Right ventricle myocardium superior (tissue), 1 donor: ENCODE data around the gene GTF2H4. TPM values are rescaled to one million over a fixed set of nuclear protein-coding genes. Genes with fewer than 3 reads are reported as not detected.
A peak's percentile ranks its signal among the peaks of the same experiment; 100 is the strongest.
"Not testable (repeated sequence)": the region's sequence is repeated elsewhere in the genome, so short reads cannot be mapped to it uniquely, and the experiment has no call there.

Experiments
- ATAC-seq: fragments of 200-7000 bp; cut with Tn5 transposase; one replicate; pipeline ENCODE4 v1.9.1; 2020; ENCODE audit warnings: mild to moderate bottlenecking; ENCODE audit not compliant: poor library complexity
- DNase-seq: peaks from one replicate; pipeline ENCODE4 v3.0.0-alpha.2; 2020
- intact Hi-C: fragments of 100-400 bp; cut with DNase I; formaldehyde crosslinking; loops from one replicate; pipeline ENCODE4 v1.11.2; 2022
- long read RNA-seq: library from polyadenylated mRNA; unstranded; transcript quantifications from one replicate; pipeline ENCODE4 v2.0.0, GENCODE V29; 2021
- total RNA-seq: library from RNA; stranded (reverse); fragmentation: NEBNext Ultra II Directional; extraction: Animal tissue kit (Norgen Biotek cat#: 25700); gene quantifications from one replicate; pipeline ENCODE4 v1.2.1, GENCODE V29; 2021
- donor health status: DM: no; HTN: yes; CAD: no; lungs with severe emphysema.

The GTF2H4 gene
- 23.6 TPM for total RNA-seq
- long read RNA-seq, partial matches to known transcripts, result 0 of 1 reads
- long read RNA-seq, other reads (novel, unspliced or antisense), result 1 of 1 reads

GRCh38 chr6:30907758-30908591 is at the start of gene GTF2H4:
TSS of gene GTF2H4 (plus strand) at chr6:30908207.
- DNase-seq (peak; percentile 98), ATAC-seq (peak; percentile 99)

GRCh38 chr6:30859726-30860125 is 48.3 kb upstream of the GTF2H4 start:
- DNase-seq, intact Hi-C loops, ATAC-seq: not testable (repeated sequence)

More at GRCh38 chr6:30907758-30908591, at the start of gene GTF2H4:
- intact Hi-C loops, result no loop called here

DNA sequence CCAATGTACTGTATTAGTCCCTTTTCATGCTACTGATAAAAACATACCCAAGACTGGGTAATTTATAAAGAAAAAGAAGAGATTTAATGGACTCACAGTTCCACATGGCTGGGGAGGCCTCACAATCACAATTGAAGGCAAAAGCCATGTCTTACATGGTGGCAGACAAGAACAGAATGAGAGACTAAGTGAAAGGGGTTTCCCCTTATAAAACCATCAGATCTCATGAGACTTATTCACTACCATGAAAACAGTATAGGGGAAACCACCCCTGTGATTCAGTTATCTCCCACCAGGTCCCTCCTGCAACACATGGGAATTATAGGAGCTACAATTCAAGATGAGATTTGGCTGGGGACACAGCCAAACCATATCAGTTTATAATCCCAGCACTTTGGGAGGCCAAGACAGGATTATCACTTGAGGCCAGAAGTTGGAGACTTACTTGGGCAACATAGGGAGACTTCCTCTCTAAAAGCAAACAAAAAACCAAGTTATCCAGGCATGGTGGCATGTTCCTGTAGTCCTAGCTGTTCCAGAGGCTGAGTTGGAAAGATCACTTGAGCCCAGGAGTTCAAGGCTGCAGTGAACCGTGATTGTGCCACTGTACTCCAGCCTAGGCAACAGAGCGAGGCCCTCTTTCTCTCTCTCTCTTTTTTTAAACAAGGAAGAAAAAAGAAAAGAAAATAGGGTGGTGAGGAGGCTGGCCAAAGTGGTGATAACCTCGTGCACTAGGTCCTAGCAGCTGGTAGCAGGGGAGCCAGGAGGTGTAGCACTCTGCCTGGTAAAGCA is 46.6 kb upstream of the GTF2H4 start:
- DNase-seq (no peak), ATAC-seq (no peak)
- intact Hi-C loops, result no loop called here

DNA sequence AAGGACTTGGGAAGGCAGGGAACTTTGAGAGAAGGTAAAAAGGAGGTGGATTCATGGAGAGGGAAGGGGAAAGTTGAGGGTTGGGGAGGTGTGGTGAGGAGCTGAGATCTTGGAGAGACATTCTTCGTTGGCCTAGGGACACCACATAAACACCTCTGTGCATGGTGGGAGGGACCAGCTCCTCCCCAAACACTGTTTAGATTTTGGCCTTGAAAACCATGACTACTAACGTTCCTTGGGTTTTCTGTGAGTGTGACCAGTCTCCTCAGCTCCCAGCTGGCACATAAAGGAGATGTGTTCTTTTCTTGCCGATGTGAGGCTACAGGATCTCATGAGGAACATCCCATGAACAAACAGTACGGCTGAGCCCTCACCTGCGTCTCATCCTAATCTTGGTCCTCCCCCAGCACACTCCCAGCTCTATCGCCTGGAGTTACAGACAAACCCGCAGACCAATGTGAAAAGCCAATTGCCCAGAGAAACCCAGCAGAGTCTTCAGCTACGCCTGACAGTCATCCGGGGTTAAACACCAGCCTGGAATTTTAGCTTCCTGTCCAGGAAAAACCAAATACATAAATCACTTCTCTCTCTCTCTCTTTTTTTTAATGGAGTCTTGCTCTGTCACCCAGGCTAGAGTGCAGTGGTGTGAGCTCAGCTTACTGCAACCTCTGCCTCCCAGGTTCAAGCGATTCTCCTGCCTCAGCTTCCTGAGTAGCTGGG is 45.7 kb upstream of the GTF2H4 start:
- ATAC-seq, result no peak
- intact Hi-C loops, result no loop called here
- DNase-seq, result no peak

GRCh38 chr6:30864325-30864724 is 43.7 kb upstream of the GTF2H4 start:
- no peak for ATAC-seq
- no peak for DNase-seq
- intact Hi-C loops, result no loop called here

- intact Hi-C loops, DNase-seq, ATAC-seq: not testable (repeated sequence)
Measured at GRCh38 chr6:30869241-30869749, 38.7 kb upstream of the GTF2H4 start.

DNA sequence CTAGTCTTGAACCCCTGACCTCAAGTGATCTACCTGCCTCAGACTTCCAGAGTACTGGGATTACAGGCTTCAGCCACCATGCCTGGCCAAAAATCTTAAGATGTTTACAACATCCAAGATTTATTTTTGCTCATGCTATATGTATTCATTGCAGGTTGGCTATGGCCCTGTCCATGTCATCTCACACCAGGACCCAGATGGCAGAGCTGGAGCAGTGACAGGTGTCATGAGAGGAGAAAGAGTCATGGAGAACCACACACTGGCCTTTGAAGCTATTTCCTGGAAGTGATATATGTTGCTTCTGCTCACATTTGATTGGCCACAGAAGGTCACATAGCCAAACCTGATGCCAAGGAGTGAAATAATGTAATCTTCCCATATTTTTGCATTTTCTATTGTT is 37.5 kb upstream of the GTF2H4 start:
- intact Hi-C loops, result no loop called here
- DNase-seq, result no peak
- ATAC-seq, result no peak

DNA sequence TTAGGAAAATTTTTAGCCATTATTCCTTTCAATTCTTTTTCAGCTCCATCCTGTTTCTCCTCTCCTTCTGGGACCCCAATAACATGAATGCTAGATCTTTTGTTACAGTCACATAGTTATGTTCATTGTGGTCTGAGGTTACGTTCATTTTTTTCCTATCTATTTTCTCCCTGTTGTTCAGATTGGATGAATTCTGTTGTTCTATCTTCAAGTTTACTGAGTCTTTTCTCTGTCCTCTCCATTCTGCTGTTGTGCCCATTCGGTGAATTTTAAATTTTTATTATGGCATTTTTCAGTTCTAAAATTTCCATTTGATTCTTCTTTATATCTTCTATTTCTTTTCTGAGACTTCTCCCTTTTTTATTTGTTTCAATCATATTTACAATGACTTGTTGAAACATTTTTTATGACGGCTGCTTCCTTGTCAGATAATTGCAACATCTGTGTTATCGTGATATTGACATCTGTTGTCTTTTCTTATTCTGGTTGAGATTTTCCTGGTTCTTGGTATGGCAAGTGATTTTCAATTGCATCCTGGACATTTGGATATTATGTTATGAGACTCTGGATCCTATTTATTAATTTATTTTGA is 36.3 kb upstream of the GTF2H4 start:
- no peak for DNase-seq
- no peak for ATAC-seq
- intact Hi-C loops, result no loop called here

- DNase-seq (no peak), ATAC-seq (no peak)
- intact Hi-C loops, result no loop called here
Measured at GRCh38 chr6:30873137-30873640, 34.8 kb upstream of the GTF2H4 start.

DNA sequence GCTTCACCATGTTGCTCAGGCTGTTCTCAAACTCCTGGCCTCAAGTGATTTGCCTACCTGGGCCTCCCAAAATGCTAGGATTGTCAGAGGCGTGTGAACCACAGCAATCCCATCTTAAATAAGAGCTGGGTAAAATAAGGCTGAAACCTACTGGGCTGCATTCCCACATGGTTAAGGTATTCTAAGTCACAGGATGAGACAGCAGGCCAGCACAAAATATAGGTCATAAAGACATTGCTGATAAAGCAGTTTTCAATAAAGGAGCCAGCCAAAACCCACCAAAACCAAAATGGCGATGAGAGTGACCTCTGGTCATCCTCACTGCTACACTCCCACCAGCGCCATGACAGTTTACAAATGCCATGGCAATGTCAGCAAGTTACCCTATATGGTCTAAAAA is 34.2 kb upstream of the GTF2H4 start:
- intact Hi-C loops, ATAC-seq, DNase-seq: not testable (repeated sequence)

DNA sequence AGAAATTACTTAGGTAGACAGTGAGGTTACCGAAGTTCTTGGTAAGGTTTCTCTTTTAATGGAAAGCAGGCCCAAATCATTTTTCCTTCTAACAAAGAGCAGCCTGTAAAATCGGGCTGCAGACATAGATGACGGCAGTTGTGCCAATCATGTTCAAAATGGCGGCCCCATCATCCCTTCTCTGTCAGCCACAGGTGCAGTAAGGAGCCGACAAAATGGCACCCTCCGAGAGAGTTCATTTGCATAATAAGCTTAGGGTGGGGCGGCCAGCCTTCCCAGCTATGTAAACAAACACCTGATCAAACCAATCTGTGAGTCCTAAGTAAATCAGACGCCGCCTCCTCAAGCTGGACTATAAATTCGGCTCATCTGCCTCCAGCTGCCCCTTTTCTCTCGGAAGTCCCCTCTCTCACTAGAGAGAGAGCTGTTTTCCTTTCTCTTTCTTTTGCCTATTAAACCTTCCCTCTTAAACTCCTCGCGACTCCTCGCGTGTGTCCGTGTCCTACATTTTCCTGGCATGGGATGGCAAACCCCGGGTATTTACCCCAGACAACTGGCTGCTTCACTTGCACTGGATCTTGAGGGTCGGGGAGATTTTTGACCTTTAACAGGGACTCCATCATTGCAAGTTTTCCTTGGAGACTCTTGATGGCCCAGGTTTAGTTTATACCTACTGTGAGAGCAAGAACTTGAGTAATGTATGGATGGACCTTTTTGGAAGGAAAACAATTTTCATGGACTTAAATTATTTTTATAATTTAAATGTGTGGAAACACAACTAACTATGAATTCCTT is 32.6 kb upstream of the GTF2H4 start:
- no peak for ATAC-seq
- DNase-seq, result no peak
- intact Hi-C loops, result no loop called here

DNA sequence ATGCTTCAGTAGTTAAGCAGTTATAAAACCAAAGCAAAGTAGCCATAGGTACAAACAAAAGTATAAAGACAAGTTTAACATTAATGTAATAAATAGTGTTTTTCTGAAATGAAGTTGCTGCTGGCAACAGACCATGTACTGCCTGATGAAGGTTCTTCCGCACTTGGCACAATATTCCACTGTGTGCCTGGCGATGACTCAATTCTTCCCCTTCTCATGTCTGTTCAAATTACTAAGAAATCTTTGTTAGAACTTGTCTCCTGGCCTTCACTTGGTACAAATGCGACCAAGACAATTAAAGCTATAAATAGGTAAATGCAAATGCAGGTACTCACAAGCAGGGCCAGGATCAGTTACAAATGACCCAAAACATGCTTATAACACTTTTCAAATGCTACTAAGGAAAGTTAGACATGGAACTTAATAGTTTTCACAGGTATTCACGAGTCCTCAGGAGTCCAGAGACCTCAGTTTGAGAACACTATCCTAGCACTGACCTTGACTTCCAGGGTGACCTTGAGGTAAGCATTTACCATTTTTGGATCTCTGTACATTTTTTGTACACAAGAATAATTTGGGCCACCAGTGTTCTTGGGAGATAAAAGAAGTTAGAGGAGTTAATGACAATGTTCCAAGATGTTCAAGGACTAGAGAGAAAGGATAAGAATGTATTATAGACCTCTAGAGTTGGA is 31.8 kb upstream of the GTF2H4 start:
- intact Hi-C loops, result no loop called here
- ATAC-seq (no peak), DNase-seq (no peak)

DNA sequence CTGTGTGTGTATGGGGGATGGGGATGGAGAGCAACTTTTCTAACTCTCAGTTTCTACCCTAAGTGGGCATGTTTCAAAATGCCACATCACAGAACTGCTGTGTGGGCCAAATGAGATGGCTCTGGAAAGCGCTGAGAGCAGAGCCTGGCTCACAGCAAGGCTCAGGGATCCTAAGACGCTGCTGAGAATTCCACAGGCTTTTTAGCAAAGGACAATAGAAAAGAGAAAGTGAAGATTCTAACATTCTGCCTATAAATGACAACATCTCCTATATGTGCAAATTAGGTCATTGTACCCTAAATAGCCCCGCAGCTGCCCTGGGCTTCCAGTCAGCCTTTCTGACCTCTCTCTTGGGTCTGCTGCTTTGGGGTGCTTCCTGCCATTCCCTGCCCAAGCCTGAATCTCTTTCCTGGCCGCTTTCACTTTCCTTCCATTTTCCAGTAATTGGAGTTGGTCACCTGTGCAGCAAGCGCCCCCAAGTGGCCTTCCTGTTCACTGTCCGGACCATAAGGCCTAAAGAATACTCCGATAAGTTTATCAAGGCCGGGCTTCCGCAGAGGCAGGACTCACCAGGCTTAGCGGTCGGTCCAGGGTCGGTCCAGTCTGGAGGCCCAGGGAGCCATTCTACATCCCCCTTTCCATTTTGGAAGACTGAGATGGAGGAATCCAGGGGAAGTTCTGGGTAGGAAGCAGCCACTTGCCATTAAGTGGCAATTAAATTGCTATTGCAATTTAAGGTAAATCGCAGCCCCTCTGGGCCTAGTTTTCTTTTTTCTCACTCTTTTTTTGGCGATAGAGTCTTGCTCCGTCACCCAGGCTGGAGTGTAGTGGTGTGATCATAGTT is 30.4 kb upstream of the GTF2H4 start:
- DNase-seq, result peak; percentile 94
- intact Hi-C loops, result loop anchor here (2.0 kb wide), 1 partner anchor 49 kb away; no protein-coding TSS in a partner anchor
- ATAC-seq, result peak; percentile 94

DNA sequence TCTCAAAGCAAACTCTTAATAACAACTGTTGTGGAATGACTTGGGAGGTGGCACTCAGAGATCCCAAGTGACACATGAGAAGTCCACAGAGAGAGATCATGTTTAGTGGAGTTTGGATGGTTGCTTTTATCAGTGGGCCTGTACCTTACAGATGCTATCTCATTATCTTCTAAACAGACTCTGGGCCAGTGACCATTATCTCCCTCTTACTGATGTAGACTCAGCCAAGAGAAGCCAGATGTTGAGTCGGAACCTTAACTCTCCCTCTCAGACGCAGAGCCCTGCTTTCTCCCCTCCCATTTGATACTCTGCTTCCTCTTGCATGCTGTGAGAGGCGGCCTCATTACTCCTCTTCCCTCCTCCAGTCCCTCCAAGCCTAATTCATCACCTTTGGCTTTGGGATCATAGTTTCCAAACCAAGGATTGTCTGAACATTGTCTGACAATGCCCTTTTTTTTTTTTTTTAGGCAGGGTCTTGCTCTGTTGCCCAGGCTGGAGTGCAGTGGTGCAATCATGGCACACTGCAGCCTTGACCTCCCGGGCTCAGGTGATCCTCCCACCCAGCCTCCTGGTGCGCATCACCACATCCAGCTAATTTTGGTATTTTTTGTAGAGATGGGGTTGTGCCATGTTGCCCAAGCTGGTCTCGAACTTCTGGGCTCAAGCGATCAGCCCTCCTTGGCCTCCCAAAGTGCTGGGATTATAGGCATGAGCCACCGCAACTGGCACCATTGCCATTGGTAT is 28.2 kb upstream of the GTF2H4 start:
- DNase-seq (no peak), ATAC-seq (no peak)
- intact Hi-C loops, result loop anchor here (2.0 to 10.0 kb wide), 3 partner anchors 51 to 205 kb away; partner anchors contain the start of genes DHX16, FLOT1 and IER3

GRCh38 chr6:30880698-30881252 is 27.2 kb upstream of the GTF2H4 start:
- intact Hi-C loops, result loop anchor here (5.0 to 10.0 kb wide), 2 partner anchors 138 to 206 kb away; partner anchors contain the start of genes DHX16, FLOT1 and IER3
- ATAC-seq, result no peak
- no peak for DNase-seq
